BLaER1 (cell line): ENCODE results near the gene GPR33.

Experiments used
- H3K27ac ChIP-seq: shearing (Covaris generic); formaldehyde crosslinking; 2 replicates; pipeline ENCODE4 v1.8.1; 2022
- H3K27me3 ChIP-seq: shearing (Covaris generic); formaldehyde crosslinking; 2 replicates; pipeline ENCODE4 v1.8.1; 2022
- H3K36me3 ChIP-seq: shearing (Covaris generic); formaldehyde crosslinking; 2 replicates; pipeline ENCODE4 v1.8.1; 2022
- H3K4me1 ChIP-seq: shearing (Covaris generic); formaldehyde crosslinking; 2 replicates; pipeline ENCODE4 v1.8.1; 2022
- H3K4me2 ChIP-seq: shearing (Covaris generic); formaldehyde crosslinking; 2 replicates; pipeline ENCODE4 v1.8.1; 2022
- H3K4me3 ChIP-seq: shearing (Covaris generic); formaldehyde crosslinking; 2 replicates; pipeline ENCODE4 v1.8.1; 2022
- H3K9ac ChIP-seq: shearing (Covaris generic); formaldehyde crosslinking; 2 replicates; pipeline ENCODE4 v1.8.1; 2022
- H3K9me3 ChIP-seq: shearing (Covaris generic); formaldehyde crosslinking; 2 replicates; pipeline ENCODE4 v1.8.1; 2022
- H4K20me1 ChIP-seq: shearing (Covaris generic); formaldehyde crosslinking; 2 replicates; pipeline ENCODE4 v1.8.1; 2022
- Cebpa-rat ChIP-seq: shearing (Covaris generic); IDR thresholded peaks from 2 replicates; pipeline ENCODE4 v1.8.1; 2022

Gene GPR33

GRCh38 chr14:31487886-31488285 lies at the start of gene GPR33:
TSS of gene GPR33 (minus strand) at chr14:31488039. CDS start at chr14:31483965, 4,074 bp downstream.
- no peaks in the 10 kb centered on the region for H3K9me3 ChIP-seq
- no peak within 1 kb of the TSS for H3K4me2 ChIP-seq
- TF ChIP-seq Cebpa-rat = no peak
- no peak within 1 kb of the TSS for H3K27ac ChIP-seq
- H3K36me3 ChIP-seq = no peaks in the 10 kb centered on the region
- H3K4me1 ChIP-seq = peaks cover 16% of the 10 kb centered on the region
- no peak within 1 kb of the TSS for H3K9ac ChIP-seq
- no peaks in the 10 kb centered on the region for H4K20me1 ChIP-seq
- H3K4me3 ChIP-seq = no peak within 1 kb of the TSS
- no peaks in the 10 kb centered on the region for H3K27me3 ChIP-seq

GRCh38 chr14:31536201-31536960 lies 48.5 kb upstream of the GPR33 start:
- H3K27me3 ChIP-seq = no peaks in the 10 kb centered on the region
- no peak overlapping the region for H3K27ac ChIP-seq
- H3K4me1 ChIP-seq = no peaks in the 10 kb centered on the region
- no peak overlapping the region for H3K9ac ChIP-seq
- no peaks in the 10 kb centered on the region for H3K36me3 ChIP-seq
- H3K4me3 ChIP-seq = no peak overlapping the region
- no peak for TF ChIP-seq Cebpa-rat
- H4K20me1 ChIP-seq = no peaks in the 10 kb centered on the region
- no peak overlapping the region for H3K4me2 ChIP-seq
- no peaks in the 10 kb centered on the region for H3K9me3 ChIP-seq

GRCh38 chr14:31530136-31530535 lies 42.3 kb upstream of the GPR33 start:
- Histone ChIP-seq H3K9me3 (peaks cover 7% of the 10 kb centered on the region), H3K36me3 (no peaks in the 10 kb centered on the region), H3K9ac (no peak overlapping the region), H3K4me2 (no peak overlapping the region), H3K4me3 (no peak overlapping the region), H3K4me1 (no peaks in the 10 kb centered on the region), H3K27ac (no peak overlapping the region), H4K20me1 (no peaks in the 10 kb centered on the region), H3K27me3 (no peaks in the 10 kb centered on the region)
- no peak for TF ChIP-seq Cebpa-rat

GRCh38 chr14:31529053-31529452 lies 41.2 kb upstream of the GPR33 start:
- Histone ChIP-seq H3K27me3 (no peaks in the 10 kb centered on the region), H3K4me3 (no peak overlapping the region), H3K9ac (no peak overlapping the region), H3K4me2 (no peak overlapping the region), H3K9me3 (peaks cover 7% of the 10 kb centered on the region), H3K36me3 (no peaks in the 10 kb centered on the region), H3K4me1 (no peaks in the 10 kb centered on the region), H3K27ac (no peak overlapping the region), H4K20me1 (no peaks in the 10 kb centered on the region)
- TF ChIP-seq Cebpa-rat = no peak

GRCh38 chr14:31527546-31527945 lies 39.7 kb upstream of the GPR33 start:
- H4K20me1 ChIP-seq = no peaks in the 10 kb centered on the region
- H3K9ac ChIP-seq = no peak overlapping the region
- no peaks in the 10 kb centered on the region for H3K27me3 ChIP-seq
- no peaks in the 10 kb centered on the region for H3K36me3 ChIP-seq
- H3K4me3 ChIP-seq = no peak overlapping the region
- H3K27ac ChIP-seq = no peak overlapping the region
- no peaks in the 10 kb centered on the region for H3K4me1 ChIP-seq
- TF ChIP-seq Cebpa-rat = no peak
- H3K4me2 ChIP-seq = no peak overlapping the region
- peaks cover 7% of the 10 kb centered on the region for H3K9me3 ChIP-seq

- H4K20me1 ChIP-seq = no peaks in the 10 kb centered on the region
These were observed 39.2 kb upstream of the GPR33 start for GRCh38 chr14:31527087-31527486.

GRCh38 chr14:31510855-31511254 lies 23.0 kb upstream of the GPR33 start:
- no peak overlapping the region for H3K27ac ChIP-seq
- no peak overlapping the region for H3K4me2 ChIP-seq
- TF ChIP-seq Cebpa-rat = no peak
- H3K9ac ChIP-seq = no peak overlapping the region
- no peaks in the 10 kb centered on the region for H3K27me3 ChIP-seq
- H3K9me3 ChIP-seq = no peaks in the 10 kb centered on the region
- no peaks in the 10 kb centered on the region for H3K4me1 ChIP-seq
- no peak overlapping the region for H3K4me3 ChIP-seq
- H3K36me3 ChIP-seq = no peaks in the 10 kb centered on the region
- H4K20me1 ChIP-seq = no peaks in the 10 kb centered on the region

More at GRCh38 chr14:31527087-31527486, 39.2 kb upstream of the GPR33 start:
- Histone ChIP-seq H3K4me2 (no peak overlapping the region), H3K4me3 (no peak overlapping the region), H3K36me3 (no peaks in the 10 kb centered on the region), H3K9ac (no peak overlapping the region), H3K27me3 (no peaks in the 10 kb centered on the region), H3K9me3 (peaks cover 7% of the 10 kb centered on the region), H3K4me1 (no peaks in the 10 kb centered on the region), H3K27ac (no peak overlapping the region)
- no peak for TF ChIP-seq Cebpa-rat

- no peaks in the 10 kb centered on the region for H3K9me3 ChIP-seq
- H3K4me2 ChIP-seq = no peak overlapping the region
- no peaks in the 10 kb centered on the region for H3K4me1 ChIP-seq
- no peak for TF ChIP-seq Cebpa-rat
- H4K20me1 ChIP-seq = no peaks in the 10 kb centered on the region
- H3K27ac ChIP-seq = no peak overlapping the region
- H3K9ac ChIP-seq = no peak overlapping the region
- no peak overlapping the region for H3K4me3 ChIP-seq
- no peaks in the 10 kb centered on the region for H3K27me3 ChIP-seq
- H3K36me3 ChIP-seq = no peaks in the 10 kb centered on the region
These were observed 22.4 kb upstream of the GPR33 start for GRCh38 chr14:31510222-31510621.

GRCh38 chr14:31508135-31508534 lies 20.3 kb upstream of the GPR33 start:
- Histone ChIP-seq H3K27me3 (no peaks in the 10 kb centered on the region), H3K4me3 (no peak overlapping the region), H3K4me2 (no peak overlapping the region), H4K20me1 (no peaks in the 10 kb centered on the region), H3K9ac (no peak overlapping the region), H3K27ac (no peak overlapping the region), H3K4me1 (no peaks in the 10 kb centered on the region), H3K36me3 (no peaks in the 10 kb centered on the region), H3K9me3 (no peaks in the 10 kb centered on the region)
- no peak for TF ChIP-seq Cebpa-rat

- H3K4me2 ChIP-seq = no peak overlapping the region
- no peaks in the 10 kb centered on the region for H4K20me1 ChIP-seq
- no peak for TF ChIP-seq Cebpa-rat
- H3K4me3 ChIP-seq = no peak overlapping the region
- H3K27me3 ChIP-seq = no peaks in the 10 kb centered on the region
- H3K27ac ChIP-seq = no peak overlapping the region
- H3K9ac ChIP-seq = no peak overlapping the region
- no peaks in the 10 kb centered on the region for H3K9me3 ChIP-seq
- no peaks in the 10 kb centered on the region for H3K36me3 ChIP-seq
- H3K4me1 ChIP-seq = no peaks in the 10 kb centered on the region
These were observed 17.6 kb upstream of the GPR33 start for GRCh38 chr14:31505411-31505810.
